Measurements from ENCODE around the gene RPN1.
"Not testable (repeated sequence)": the region's sequence is repeated elsewhere in the genome, so short reads cannot be mapped to it uniquely, and the experiment has no call there.

The RPN1 gene

DNA sequence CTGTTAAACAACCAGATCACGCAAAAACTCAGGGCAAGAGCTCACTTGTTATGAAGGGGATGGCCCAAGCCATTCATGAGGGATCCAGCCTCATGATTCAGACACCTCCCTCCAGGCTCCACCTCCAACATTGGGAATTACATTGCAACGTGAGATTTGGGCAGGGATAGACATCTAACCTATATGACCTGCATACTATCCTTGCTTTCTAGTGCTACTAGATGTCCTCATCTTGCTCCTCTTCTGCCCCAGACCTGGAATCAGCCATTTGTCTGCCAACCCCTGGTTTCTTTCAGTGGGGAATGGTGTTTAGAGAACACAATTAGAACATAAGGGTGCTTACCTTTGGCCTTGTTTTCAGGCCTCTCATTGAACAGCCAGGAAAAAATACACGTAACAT, 63.2 kb downstream of the RPN1 start:
- Histone ChIP-seq H3K4me1 (ENCODE audit: control insufficient read depth in 1 of 2, insufficient read depth in 2 of 2, low read length in 2 of 2) (no peaks in the 10 kb centered on the region), H3K27ac (ENCODE audit: low read length) (no peak overlapping the region), H3K4me3 (ENCODE audit: low read depth in 1 of 2, low read length in 2 of 2) (no peak overlapping the region), H3K9me3 (ENCODE audit: control insufficient read depth in 1 of 2, low read length in 2 of 2) (peaks cover 0 to 5% of the 10 kb centered on the region in 2 donors), H3K36me3 (ENCODE audit: control insufficient read depth in 1 of 2, insufficient read depth in 2 of 2, low read length in 2 of 2) (no peaks in the 10 kb centered on the region), H3K27me3 (ENCODE audit: low read depth, low read length) (no peaks in the 10 kb centered on the region)

DNA sequence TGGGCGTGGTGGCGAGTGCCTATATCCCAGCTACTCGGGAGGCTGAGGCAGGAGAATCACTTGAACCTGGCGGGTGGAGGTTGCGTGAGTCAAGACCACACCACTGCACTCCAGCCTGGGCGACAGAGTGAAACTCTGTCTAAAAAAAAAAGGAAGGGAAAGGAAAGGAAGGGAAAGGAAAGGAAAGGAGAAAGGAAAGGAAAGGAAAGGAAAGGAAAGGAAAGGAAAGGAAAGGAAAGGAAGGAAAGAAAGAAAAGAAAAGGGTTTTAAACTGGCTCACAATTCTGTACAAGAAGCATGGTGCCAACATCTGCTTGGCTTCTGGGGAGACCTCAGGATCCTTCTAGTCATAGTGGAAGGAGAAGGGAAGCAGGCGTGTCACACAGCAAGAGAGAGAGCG, 63.7 kb downstream of the RPN1 start:
- not testable (repeated sequence) for H3K36me3 ChIP-seq (ENCODE audit: control insufficient read depth in 1 of 2, insufficient read depth in 2 of 2, low read length in 2 of 2); H3K4me3 ChIP-seq (ENCODE audit: low read depth in 1 of 2, low read length in 2 of 2); H3K9me3 ChIP-seq (ENCODE audit: control insufficient read depth in 1 of 2, low read length in 2 of 2); H3K27ac ChIP-seq (ENCODE audit: low read length); H3K4me1 ChIP-seq (ENCODE audit: control insufficient read depth in 1 of 2, insufficient read depth in 2 of 2, low read length in 2 of 2); H3K27me3 ChIP-seq (ENCODE audit: low read depth, low read length)

DNA sequence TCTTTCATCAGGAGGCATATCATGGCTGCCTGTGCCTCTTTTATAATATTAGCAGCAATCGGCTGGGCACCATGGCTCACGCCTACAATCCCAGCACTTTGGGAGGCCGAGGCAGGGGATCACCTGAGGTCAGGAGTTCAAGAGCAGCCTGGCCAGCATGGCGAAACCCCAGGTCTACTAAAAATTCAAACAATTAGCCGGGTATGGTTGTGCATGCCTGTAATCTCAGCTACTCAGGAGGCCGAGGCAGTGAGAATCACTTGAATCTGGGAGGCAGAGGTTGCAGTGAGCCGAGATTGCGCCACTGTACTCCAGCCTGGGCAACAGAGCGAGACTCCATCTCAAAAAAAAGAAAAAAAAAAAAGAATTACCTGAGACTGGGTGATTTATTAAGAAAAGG, 64.2 kb downstream of the RPN1 start:
- H3K4me1 ChIP-seq (ENCODE audit: control insufficient read depth in 1 of 2, insufficient read depth in 2 of 2, low read length in 2 of 2); H3K9me3 ChIP-seq (ENCODE audit: control insufficient read depth in 1 of 2, low read length in 2 of 2); H3K27ac ChIP-seq (ENCODE audit: low read length); H3K36me3 ChIP-seq (ENCODE audit: control insufficient read depth in 1 of 2, insufficient read depth in 2 of 2, low read length in 2 of 2); H3K4me3 ChIP-seq (ENCODE audit: low read depth in 1 of 2, low read length in 2 of 2); H3K27me3 ChIP-seq (ENCODE audit: low read depth, low read length): not testable (repeated sequence)

DNA sequence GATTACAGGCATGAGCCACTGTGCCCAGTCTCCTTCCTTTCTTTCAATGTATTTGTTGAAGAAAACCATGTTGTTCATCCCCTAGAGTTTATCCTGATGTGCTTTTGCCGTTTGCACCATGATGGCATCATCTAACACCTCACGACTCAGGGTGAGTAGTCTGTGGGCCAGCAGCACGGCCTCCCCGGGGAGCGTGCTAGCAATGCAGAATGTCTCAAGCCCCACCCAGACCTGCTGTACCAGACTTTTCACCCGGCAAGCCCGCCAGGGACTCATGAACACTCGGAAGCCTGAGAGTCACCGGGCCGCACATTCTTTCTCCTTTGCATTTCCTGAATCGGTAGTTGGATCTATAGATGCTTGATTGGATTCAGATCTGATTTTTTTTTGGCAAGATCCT, 64.6 kb downstream of the RPN1 start:
- H3K27ac ChIP-seq (ENCODE audit: low read length), result no peak overlapping the region
- H3K27me3 ChIP-seq (ENCODE audit: low read depth, low read length), result no peaks in the 10 kb centered on the region
- H3K4me1 ChIP-seq (ENCODE audit: control insufficient read depth in 1 of 2, insufficient read depth in 2 of 2, low read length in 2 of 2), result no peaks in the 10 kb centered on the region
- no peaks in the 10 kb centered on the region for H3K36me3 ChIP-seq (ENCODE audit: control insufficient read depth in 1 of 2, insufficient read depth in 2 of 2, low read length in 2 of 2)
- peaks cover 0 to 5% of the 10 kb centered on the region in 2 donors for H3K9me3 ChIP-seq (ENCODE audit: control insufficient read depth in 1 of 2, low read length in 2 of 2)
- H3K4me3 ChIP-seq (ENCODE audit: low read depth in 1 of 2, low read length in 2 of 2), result no peak overlapping the region

DNA sequence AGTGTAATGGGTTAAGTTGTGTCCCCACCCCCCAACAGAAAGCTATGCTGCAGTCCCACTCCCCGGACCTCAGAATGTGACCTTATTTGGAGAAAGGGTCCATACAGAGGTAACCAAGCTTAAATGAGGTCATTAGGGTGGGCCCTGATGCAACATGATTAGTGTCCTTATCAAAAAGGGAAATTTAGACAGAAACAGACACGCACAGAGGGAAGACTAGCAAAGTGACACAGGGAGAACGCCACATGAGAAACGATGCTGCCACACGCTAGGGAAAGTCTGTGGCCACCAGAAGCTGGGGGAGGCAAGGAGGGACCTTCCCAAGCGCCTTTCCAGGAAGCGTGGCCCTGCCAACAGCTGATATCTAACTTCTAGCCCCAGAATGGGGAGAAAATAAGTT, 65.4 kb downstream of the RPN1 start:
- H3K4me3 ChIP-seq (ENCODE audit: low read depth in 1 of 2, low read length in 2 of 2), result no peak overlapping the region

DNA sequence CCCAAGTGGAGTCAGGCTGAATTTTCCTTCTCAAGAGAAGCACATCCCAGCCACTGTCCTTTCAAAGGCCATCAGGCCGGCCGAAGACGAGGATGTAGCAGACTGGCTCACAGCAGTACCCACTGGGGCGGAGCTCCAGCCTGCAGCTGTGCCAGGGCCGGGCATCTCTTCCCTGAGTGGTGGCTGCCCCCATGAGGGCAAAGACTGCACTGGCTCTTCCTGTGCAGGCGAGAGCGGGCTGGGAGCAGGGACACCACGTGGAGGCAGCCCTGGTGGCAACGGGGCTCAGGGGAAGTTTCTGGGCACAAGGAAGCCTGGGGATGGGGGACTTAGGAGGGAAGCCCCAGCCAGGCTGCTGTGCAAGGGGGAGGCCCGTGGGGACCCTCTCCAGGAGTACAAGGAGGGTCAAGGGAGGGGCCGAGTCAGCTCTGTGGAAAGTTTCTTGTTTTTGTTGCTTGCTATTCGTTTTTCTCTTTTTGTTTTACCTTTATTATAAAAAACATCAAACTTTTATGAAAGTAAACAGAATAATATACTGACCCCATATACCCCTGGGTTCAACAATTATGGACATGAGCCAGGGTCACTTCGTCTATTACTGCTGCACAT, 66.1 kb downstream of the RPN1 start:
- H3K36me3 ChIP-seq (ENCODE audit: control insufficient read depth in 1 of 2, insufficient read depth in 2 of 2, low read length in 2 of 2), result no peaks in the 10 kb centered on the region
- H3K27me3 ChIP-seq (ENCODE audit: low read depth, low read length), result no peaks in the 10 kb centered on the region
- H3K27ac ChIP-seq (ENCODE audit: low read length), result no peak overlapping the region
- no peaks in the 10 kb centered on the region for H3K9me3 ChIP-seq (ENCODE audit: control insufficient read depth in 1 of 2, low read length in 2 of 2)
- H3K4me3 ChIP-seq (ENCODE audit: low read depth in 1 of 2, low read length in 2 of 2), result no peak overlapping the region
- H3K4me1 ChIP-seq (ENCODE audit: control insufficient read depth in 1 of 2, insufficient read depth in 2 of 2, low read length in 2 of 2), result no peaks in the 10 kb centered on the region

More for the DNA sequence above, 65.4 kb downstream of the RPN1 start:
- Histone ChIP-seq H3K27me3 (ENCODE audit: low read depth, low read length) (no peaks in the 10 kb centered on the region), H3K27ac (ENCODE audit: low read length) (no peak overlapping the region), H3K9me3 (ENCODE audit: control insufficient read depth in 1 of 2, low read length in 2 of 2) (peaks cover 0 to 5% of the 10 kb centered on the region in 2 donors), H3K4me1 (ENCODE audit: control insufficient read depth in 1 of 2, insufficient read depth in 2 of 2, low read length in 2 of 2) (no peaks in the 10 kb centered on the region), H3K36me3 (ENCODE audit: control insufficient read depth in 1 of 2, insufficient read depth in 2 of 2, low read length in 2 of 2) (no peaks in the 10 kb centered on the region)

DNA sequence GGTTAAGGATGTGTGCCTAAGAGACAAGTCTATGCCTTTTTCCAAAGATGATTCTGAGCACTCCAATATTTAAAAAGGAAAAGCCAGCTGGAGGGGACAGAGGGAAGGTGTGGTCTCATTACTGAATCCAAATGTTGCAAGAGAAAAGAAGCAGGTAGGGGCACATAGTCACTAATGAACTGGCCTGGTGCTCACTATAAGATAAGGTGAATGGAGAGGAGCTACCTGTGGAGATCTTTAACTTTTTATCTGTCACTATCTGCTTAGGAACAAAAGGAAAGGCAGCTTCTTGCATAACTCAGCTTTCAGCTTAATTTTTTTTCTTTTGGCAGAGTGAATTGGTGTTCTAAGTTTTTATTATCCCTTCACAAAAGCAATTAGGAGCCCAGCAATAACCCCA, 69.1 kb downstream of the RPN1 start:
- Histone ChIP-seq H3K36me3 (ENCODE audit: control insufficient read depth in 1 of 2, insufficient read depth in 2 of 2, low read length in 2 of 2) (no peaks in the 10 kb centered on the region), H3K27me3 (ENCODE audit: low read depth, low read length) (no peaks in the 10 kb centered on the region), H3K9me3 (ENCODE audit: control insufficient read depth in 1 of 2, low read length in 2 of 2) (no peaks in the 10 kb centered on the region), H3K4me3 (ENCODE audit: low read depth in 1 of 2, low read length in 2 of 2) (no peak overlapping the region), H3K4me1 (ENCODE audit: control insufficient read depth in 1 of 2, insufficient read depth in 2 of 2, low read length in 2 of 2) (no peaks in the 10 kb centered on the region), H3K27ac (ENCODE audit: low read length) (no peak overlapping the region)

DNA sequence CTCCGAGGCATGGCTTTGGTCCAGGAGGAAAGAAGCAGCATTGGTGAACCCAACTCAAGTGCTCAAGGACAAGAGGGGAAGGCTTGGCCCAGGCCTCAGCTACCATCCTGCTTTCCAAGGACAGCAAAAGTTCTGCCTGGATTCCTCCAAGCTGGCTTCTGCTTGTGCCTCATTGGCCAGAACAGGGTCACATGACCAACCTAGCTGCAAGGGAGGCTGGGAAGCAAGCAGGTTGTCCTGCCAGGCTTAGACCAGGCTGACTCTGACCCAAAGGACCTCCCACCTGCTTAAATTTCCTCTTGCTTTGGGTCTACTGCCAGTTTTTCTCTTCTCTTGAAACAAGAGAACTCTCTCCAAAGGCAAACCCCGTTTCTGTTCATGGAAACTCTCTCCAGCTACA, 70.7 kb downstream of the RPN1 start:
- Histone ChIP-seq H3K36me3 (ENCODE audit: control insufficient read depth in 1 of 2, insufficient read depth in 2 of 2, low read length in 2 of 2) (no peaks in the 10 kb centered on the region), H3K27ac (ENCODE audit: low read length) (no peak overlapping the region), H3K27me3 (ENCODE audit: low read depth, low read length) (no peaks in the 10 kb centered on the region), H3K9me3 (ENCODE audit: control insufficient read depth in 1 of 2, low read length in 2 of 2) (no peaks in the 10 kb centered on the region), H3K4me1 (ENCODE audit: control insufficient read depth in 1 of 2, insufficient read depth in 2 of 2, low read length in 2 of 2) (no peaks in the 10 kb centered on the region), H3K4me3 (ENCODE audit: low read depth in 1 of 2, low read length in 2 of 2) (no peak overlapping the region)

DNA sequence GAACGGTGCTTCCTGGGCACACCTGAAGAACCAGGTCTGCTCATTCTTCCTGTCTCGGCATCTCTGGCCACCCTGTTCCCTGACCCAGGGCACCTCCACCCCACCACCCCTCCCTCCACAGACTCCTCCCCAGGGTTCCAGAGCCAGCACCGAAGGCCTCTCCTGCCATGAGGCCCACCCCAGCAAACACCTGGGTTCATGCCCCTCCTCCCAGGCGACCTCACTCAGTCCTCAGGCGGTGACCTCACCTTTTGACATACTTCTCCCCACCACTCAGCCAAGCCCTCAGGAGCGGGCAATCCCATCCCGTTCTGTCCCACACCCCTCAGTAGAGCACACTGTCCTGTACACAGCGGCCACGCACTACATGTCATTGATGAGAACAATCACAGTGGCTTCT, 72.3 kb downstream of the RPN1 start:
- no peaks in the 10 kb centered on the region for H3K4me1 ChIP-seq (ENCODE audit: control insufficient read depth in 1 of 2, insufficient read depth in 2 of 2, low read length in 2 of 2)
- no peaks in the 10 kb centered on the region for H3K9me3 ChIP-seq (ENCODE audit: control insufficient read depth in 1 of 2, low read length in 2 of 2)
- no peak overlapping the region for H3K27ac ChIP-seq (ENCODE audit: low read length)
- H3K4me3 ChIP-seq (ENCODE audit: low read depth in 1 of 2, low read length in 2 of 2), result no peak overlapping the region
- no peaks in the 10 kb centered on the region for H3K27me3 ChIP-seq (ENCODE audit: low read depth, low read length)
- no peaks in the 10 kb centered on the region for H3K36me3 ChIP-seq (ENCODE audit: control insufficient read depth in 1 of 2, insufficient read depth in 2 of 2, low read length in 2 of 2)

DNA sequence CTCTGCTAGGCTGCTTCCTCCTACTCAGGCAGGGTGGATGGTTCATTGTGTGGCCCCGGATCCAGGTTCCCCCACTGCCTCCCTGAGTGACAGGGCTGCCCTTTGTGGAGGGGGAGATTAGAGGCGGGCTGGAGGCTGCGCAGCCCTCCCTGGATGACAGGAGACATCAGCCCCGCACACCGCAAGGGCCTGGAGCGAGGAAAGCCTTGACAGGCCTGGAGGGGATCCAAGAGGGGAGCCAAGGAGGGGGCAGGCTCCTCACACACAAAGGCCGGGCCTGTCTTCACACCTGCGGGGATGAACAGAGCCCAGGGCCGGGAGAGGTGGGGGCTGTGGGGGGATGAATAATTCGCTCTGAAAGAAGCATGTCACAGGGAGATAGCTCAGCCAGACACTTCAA, 72.9 kb downstream of the RPN1 start:
- Histone ChIP-seq H3K36me3 (ENCODE audit: control insufficient read depth in 1 of 2, insufficient read depth in 2 of 2, low read length in 2 of 2) (no peaks in the 10 kb centered on the region), H3K4me1 (ENCODE audit: control insufficient read depth in 1 of 2, insufficient read depth in 2 of 2, low read length in 2 of 2) (no peaks in the 10 kb centered on the region), H3K4me3 (ENCODE audit: low read depth in 1 of 2, low read length in 2 of 2) (no peak overlapping the region), H3K27me3 (ENCODE audit: low read depth, low read length) (no peaks in the 10 kb centered on the region), H3K27ac (ENCODE audit: low read length) (no peak overlapping the region), H3K9me3 (ENCODE audit: control insufficient read depth in 1 of 2, low read length in 2 of 2) (no peaks in the 10 kb centered on the region)

DNA sequence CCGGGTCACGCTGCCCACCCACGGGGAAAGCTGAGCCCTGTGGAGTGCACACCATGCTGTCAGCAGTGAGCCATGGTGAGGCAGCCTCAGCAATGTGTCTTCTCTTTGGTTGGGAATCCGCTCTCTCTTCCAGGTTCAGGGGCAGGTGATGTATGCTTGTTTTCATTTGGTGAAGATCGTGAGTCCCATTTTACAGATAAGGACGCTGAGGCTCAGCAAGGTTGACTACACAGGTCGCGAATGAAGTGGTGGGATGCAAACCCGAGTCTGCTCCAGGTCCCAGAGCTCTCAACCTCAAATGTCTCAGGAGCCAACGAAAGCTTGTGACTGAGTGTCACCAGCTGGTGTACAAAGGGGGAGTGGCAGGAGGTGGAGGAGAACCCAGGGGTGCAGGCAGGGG, 74.3 kb downstream of the RPN1 start:
- no peak overlapping the region for H3K4me3 ChIP-seq (ENCODE audit: low read depth in 1 of 2, low read length in 2 of 2)
- H3K27me3 ChIP-seq (ENCODE audit: low read depth, low read length), result no peaks in the 10 kb centered on the region
- no peaks in the 10 kb centered on the region for H3K36me3 ChIP-seq (ENCODE audit: control insufficient read depth in 1 of 2, insufficient read depth in 2 of 2, low read length in 2 of 2)
- H3K27ac ChIP-seq (ENCODE audit: low read length), result no peak overlapping the region
- no peaks in the 10 kb centered on the region for H3K9me3 ChIP-seq (ENCODE audit: control insufficient read depth in 1 of 2, low read length in 2 of 2)
- no peaks in the 10 kb centered on the region for H3K4me1 ChIP-seq (ENCODE audit: control insufficient read depth in 1 of 2, insufficient read depth in 2 of 2, low read length in 2 of 2)

DNA sequence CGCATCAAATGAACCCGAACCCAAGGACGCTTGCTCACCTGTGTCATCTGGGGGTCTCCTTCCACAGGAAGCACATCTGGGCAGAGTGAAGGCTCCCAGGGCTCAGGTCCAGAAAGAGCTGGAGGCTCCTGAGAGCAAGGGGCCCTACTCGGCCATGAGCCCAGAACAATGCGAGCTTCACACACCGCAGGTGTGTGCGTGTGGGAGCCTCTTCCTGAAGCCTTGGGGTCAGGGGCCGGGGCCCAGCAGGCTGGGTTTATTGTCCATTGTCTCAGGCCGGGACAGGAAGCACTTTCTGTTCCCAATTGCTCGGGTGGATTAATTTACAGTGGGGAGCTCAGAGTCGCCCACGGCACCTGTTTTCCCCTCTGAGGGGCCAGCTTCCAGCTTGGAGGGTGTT, 74.8 kb downstream of the RPN1 start:
- Histone ChIP-seq H3K36me3 (ENCODE audit: control insufficient read depth in 1 of 2, insufficient read depth in 2 of 2, low read length in 2 of 2) (no peaks in the 10 kb centered on the region), H3K9me3 (ENCODE audit: control insufficient read depth in 1 of 2, low read length in 2 of 2) (no peaks in the 10 kb centered on the region), H3K27me3 (ENCODE audit: low read depth, low read length) (no peaks in the 10 kb centered on the region), H3K27ac (ENCODE audit: low read length) (no peak overlapping the region), H3K4me3 (ENCODE audit: low read depth in 1 of 2, low read length in 2 of 2) (no peak overlapping the region), H3K4me1 (ENCODE audit: control insufficient read depth in 1 of 2, insufficient read depth in 2 of 2, low read length in 2 of 2) (no peaks in the 10 kb centered on the region)

All from muscle layer of duodenum (tissue), 2 donors.